ENCODE results near the gene CAP2. TPM values are rescaled to one million over a fixed set of nuclear protein-coding genes. Genes with fewer than 3 reads are reported as not detected.

Gene CAP2
- total RNA-seq = 1 to 10 TPM; 6.2 to 6.3 TPM

GRCh38 chr6:17392978-17393891 is at the start of gene CAP2:
Gene CAP2, plus strand, starts transcription at chr6:17393595. Its CDS starts 27,961 bp downstream, at chr6:17421556.

GRCh38 chr6:17599877-17600526 is 206.6 kb downstream of the CAP2 start, which contains the start of gene FAM8A1:
Gene FAM8A1, plus strand, starts transcription at chr6:17600302. Its CDS starts 108 bp downstream, at chr6:17600410.

Small RNAs within 50 kb of the gene (small RNA-seq; reads per million reads assigned to genes)
- gene SUMO2P13 = 0 reads per million in 2 donors

Other genes with a start within 250 kb of the CAP2 start
- gene RBM24, start 112.2 kb upstream of the CAP2 start, total RNA-seq = not detected
- 10 to 100 TPM; 11.7 to 17.6 TPM for gene FAM8A1, start 206.7 kb downstream of the CAP2 start, total RNA-seq